Right lung (tissue), 5 donors: ENCODE data around the gene REG4. TPM values are rescaled to one million over a fixed set of nuclear protein-coding genes. Genes with fewer than 3 reads are reported as not detected.

ENCODE experiments used
- polyA plus RNA-seq, 5 donors: library from polyadenylated mRNA; unstranded; fragments of 120-200 nt; gene quantifications; one replicate each; pipeline versions ENCODE4 v1.2.1 to v1.2.3, GENCODE V29; 2013; ENCODE audit warnings: inconsistent platforms in 1 of 5, low replicate concordance in 1 of 5; ENCODE audit not compliant: insufficient read length in 5 of 5, insufficient read depth in 1 of 5

REG4 gene
- polyA plus RNA-seq, 5 donors = 0.28 TPM; not detected in 4

Other genes starting within 250 kb of the REG4 start
- gene ZNF697, start 163.2 kb downstream of the REG4 start, polyA plus RNA-seq = 10 to 100 TPM; 19.6 to 27.7 (median 25.2) TPM
- gene PHGDH, start 99.5 kb downstream of the REG4 start, polyA plus RNA-seq = 100 to 1,000 TPM in 4 of 5 donors, 10 to 100 TPM in 1; 99.5 to 129 (median 125) TPM
- 1 to 10 TPM in 1 of 5 donors, under 1 TPM in 4; 0.35 to 2.8 (median 0.53) TPM for gene HMGCS2, start 42.6 kb downstream of the REG4 start, polyA plus RNA-seq
- not detected for gene ADAM30, start 85.1 kb upstream of the REG4 start, polyA plus RNA-seq